HG03432 (cell line): Measurements from ENCODE around the gene SERPINA10.

Experiments used
- ATAC-seq: cut with Tn5 transposase; IDR thresholded peaks from one replicate; pipeline ENCODE4 v1.9.1; 2021; ENCODE audit warnings: mild to moderate bottlenecking, moderate library complexity; ENCODE audit not compliant: unreplicated experiment

Gene SERPINA10, protein sequence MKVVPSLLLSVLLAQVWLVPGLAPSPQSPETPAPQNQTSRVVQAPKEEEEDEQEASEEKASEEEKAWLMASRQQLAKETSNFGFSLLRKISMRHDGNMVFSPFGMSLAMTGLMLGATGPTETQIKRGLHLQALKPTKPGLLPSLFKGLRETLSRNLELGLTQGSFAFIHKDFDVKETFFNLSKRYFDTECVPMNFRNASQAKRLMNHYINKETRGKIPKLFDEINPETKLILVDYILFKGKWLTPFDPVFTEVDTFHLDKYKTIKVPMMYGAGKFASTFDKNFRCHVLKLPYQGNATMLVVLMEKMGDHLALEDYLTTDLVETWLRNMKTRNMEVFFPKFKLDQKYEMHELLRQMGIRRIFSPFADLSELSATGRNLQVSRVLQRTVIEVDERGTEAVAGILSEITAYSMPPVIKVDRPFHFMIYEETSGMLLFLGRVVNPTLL

DNA sequence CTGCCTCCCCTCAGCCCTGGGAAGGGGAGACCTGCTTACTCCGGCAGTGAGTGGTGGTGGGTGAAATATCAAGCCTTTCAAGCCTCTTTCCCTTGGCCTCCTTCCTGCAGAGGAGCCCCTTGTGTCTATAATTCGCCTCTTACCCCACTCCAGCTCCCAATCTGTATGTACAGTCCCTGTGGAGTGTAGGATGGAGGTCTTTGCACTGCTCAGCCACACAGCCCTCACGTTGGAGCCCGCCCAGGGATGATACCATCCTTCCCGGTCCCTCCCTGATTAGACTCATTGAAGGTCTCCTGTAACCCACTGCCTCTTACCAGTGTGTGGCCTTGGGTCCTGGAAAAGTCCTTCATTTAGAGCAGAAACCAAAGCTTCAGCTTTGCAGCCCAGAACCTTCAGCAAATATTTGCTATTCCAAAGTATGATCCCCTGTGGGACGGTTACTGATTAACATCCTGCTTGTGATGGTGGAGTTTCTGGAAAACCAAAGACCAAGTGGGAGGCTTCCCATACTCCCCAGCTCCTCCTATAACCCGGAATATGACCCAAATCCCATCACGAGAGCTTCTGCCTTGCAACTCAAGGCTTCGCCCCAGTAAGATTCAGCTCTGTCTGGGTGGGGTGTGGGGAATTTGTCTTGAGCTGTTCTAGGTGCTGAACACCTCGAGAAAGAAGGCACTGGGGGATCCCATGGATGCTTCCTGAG, at the start of gene SERPINA10:
Gene SERPINA10 (minus strand): TSS at position 397 of the 706 bp plus-strand sequence. CDS start 2,675 bp downstream, outside the sequence.
- ATAC-seq, result no peak

DNA sequence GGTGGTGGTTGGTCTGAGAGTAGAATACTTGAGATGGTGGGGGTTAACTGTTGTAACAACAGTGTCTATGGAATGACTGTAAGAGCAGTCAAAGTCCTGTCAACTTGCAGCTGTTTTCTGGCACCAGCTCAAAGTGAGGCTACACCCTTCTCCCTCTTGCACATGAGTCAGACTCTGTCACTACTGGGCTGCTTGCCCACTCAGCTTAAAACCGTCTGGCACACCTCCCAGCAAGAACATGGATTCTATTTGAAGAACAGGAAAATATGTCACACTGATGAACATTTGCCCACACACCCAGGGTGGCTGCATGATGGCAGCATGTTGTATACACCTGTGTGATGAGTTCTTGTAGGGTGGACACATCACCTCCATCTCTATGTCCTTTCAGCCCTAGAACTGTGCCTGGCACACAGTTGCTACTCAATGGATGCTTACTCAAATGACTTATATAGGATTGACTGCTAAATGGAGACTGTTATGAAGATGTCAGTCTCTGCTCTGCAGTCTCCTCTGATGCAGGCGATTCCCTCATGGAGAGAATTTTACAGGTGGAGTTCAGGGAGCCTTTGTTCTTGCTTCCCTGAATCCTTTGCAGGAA, 49.4 kb upstream of the SERPINA10 start:
- no peak for ATAC-seq

- ATAC-seq, result no peak
Measured at GRCh38 chr14:94341656-94342333, 48.7 kb upstream of the SERPINA10 start.

GRCh38 chr14:94340533-94340932, 47.5 kb upstream of the SERPINA10 start:
- ATAC-seq, result no peak

DNA sequence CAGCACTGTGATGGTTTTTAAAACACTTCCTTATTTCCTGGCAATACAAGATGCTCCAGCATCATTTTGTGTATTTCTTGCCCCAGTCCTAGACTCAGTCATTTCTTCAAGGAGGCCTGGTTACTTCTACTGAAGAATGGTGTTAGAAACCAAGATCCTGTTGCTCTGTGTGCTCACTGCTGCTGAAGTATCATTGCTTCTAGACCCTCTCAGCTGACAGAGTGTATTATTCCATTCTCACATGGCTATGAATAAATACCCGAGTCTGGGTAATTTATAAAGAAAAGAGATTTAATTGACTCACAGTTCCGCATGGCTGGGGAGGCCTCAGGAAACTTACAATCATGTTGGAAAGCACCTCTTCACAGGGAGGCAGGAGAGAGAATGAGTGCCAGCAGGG, 45.0 kb upstream of the SERPINA10 start:
- ATAC-seq, result no peak

- no peak for ATAC-seq
Measured at GRCh38 chr14:94337274-94337673, 44.2 kb upstream of the SERPINA10 start.

GRCh38 chr14:94334872-94335271, 41.8 kb upstream of the SERPINA10 start:
- no peak for ATAC-seq

DNA sequence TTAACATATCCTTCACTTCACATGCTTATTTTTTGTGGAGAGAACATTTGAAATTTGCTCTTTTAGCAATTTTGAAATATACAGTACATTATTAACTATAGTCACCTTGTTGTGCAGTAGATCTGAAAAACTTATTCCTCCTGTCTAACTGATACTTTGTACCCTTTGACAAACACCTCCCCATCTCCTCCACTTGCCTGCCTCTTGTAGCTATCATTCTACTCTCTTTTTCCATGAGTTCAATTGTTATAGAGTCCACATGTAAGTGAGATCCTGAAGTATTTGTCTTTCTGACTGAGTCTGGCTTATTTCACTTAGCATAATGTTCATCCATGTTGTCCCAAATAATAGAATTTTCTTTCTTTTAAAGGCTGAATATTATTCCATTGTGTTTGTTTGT, 39.5 kb upstream of the SERPINA10 start:
- ATAC-seq, result no peak

- no peak for ATAC-seq
Measured at GRCh38 chr14:94332063-94332583, 39.1 kb upstream of the SERPINA10 start.

GRCh38 chr14:94331462-94331861, 38.4 kb upstream of the SERPINA10 start:
- no peak for ATAC-seq

GRCh38 chr14:94330857-94331256, 37.8 kb upstream of the SERPINA10 start:
- no peak for ATAC-seq

- ATAC-seq, result no peak
Measured at GRCh38 chr14:94330432-94330831, 37.4 kb upstream of the SERPINA10 start.

DNA sequence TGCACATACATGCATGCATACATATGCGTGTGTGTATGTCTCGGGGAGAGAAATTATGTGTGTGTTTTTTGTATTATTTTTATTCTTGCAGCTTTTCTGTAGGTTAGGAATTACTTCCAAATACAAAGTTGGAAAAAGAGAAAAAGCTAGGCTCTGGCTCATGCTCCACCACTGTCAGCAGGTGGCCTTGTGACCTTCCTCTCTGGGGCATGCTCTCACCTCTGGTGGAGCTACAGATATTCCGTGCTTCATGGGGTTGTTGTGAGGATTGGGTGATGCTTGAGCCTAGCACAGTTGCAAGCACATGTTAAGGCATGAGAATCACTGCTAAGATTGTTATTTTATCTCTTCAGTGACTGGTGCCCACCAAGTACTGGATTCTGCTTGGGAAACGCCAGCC, 36.8 kb upstream of the SERPINA10 start:
- no peak for ATAC-seq

DNA sequence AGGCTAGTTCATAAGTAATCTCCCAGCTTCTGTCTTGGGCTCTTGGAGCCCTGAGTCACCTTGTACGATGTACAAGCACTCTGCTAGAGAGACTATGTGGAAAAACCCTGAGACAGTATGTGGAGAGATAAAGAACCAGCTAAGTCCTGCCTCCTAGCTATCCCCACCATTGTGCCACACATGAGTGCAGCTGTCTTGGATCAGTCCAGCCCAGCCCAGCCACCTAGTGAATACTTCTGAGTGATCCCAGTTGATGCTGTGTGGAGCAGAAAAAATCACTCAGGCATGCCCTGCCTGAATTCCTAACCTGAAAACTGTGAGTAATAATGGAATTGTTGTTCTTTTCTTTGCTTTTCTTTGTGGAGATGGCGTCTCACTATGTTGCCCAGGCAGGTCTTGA, 35.1 kb upstream of the SERPINA10 start:
- ATAC-seq, result no peak

DNA sequence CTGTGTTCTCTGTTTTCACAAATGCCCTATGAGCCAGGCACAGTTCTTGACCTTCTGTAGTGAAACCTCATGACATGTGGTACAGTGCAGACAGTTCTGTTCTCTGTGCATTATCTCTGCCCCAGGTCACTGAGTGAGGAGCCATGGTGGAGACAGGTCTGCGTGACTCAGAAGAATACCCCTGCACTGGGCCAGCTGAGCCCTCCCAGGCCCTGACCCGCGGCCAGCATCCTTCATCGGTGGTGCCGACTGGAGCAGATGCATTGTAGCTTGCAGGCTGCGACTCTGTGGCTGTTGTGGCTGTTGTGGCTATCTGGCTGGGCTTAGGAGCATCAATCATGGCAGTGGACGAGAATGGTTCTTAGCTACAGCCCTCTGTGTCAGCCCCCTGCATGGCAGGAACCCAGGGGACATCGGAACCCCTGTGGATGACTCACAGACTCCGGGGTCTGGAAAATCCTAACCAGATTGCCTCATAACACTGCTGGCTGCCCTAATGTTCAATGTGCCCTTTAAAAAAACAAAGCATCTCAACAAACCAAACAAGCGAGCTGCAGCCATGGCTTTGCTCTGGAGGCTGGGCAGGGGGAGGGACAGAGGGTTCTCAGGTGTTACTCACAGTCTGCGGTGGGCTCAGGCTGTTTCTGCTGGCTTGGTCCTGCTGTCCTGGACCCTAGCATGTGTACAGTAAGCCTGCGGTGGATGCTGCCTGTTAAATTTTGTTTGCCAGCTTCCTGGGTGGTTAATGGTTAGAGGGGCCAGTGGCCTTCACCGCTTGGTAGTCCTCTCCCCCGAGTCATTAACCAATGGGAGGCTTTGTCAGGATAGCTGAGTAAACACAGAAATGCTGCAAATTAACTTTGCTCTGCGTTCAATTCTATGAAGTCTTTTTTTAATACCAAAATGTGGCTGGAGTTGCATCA, 29.8 kb upstream of the SERPINA10 start, which contains the start of gene SERPINA6:
Gene SERPINA6 (minus strand): TSS at position 689 of the 923 bp plus-strand sequence. CDS start 8,688 bp downstream, outside the sequence.
- ATAC-seq, result no peak

- no peak for ATAC-seq
Measured at GRCh38 chr14:94321421-94322271, 28.6 kb upstream of the SERPINA10 start.

- ATAC-seq, result peak; percentile 49
Measured at GRCh38 chr14:94320243-94320642, 27.2 kb upstream of the SERPINA10 start.

GRCh38 chr14:94317259-94317658, 24.2 kb upstream of the SERPINA10 start:
- ATAC-seq, result no peak

DNA sequence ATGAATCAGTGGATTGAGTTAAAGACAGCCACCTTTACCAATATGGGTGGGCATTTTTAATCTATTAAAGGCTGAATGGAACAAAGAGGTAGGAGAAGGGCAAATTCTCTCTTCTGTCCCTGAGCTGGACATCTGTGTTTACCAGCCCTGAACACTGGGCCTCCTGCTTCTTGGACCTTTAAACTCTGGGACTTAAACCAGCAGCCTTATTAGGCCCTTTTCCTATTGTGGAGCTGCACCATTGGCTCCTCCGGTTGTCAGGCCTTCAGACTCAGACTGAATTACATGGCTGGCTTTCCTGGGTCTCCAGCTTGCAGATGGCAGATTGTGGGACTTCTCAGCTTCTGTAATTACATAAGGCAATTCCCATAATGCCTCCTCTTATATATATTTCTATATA, 23.6 kb upstream of the SERPINA10 start:
- no peak for ATAC-seq
